HG03442 (cell line): ENCODE results near the gene TGM3.
"Not testable (repeated sequence)": the region's sequence is repeated elsewhere in the genome, so short reads cannot be mapped to it uniquely, and the experiment has no call there.

Source experiments
- ATAC-seq: cut with Tn5 transposase; IDR thresholded peaks from one replicate; pipeline ENCODE4 v1.9.1; 2021; ENCODE audit warnings: mild to moderate bottlenecking, moderate library complexity; ENCODE audit not compliant: unreplicated experiment

TGM3 gene

GRCh38 chr20:2295886-2296515, at the start of gene TGM3:
Gene TGM3, plus strand, starts transcription at chr20:2296001. Its CDS starts 63 bp downstream, at chr20:2296064.
- no peak for ATAC-seq

- ATAC-seq = no peak
Observed at GRCh38 chr20:2246069-2246491, 49.7 kb upstream of the TGM3 start.

- no peak for ATAC-seq
Observed at GRCh38 chr20:2248837-2249236, 47.0 kb upstream of the TGM3 start.

- no peak for ATAC-seq
Observed at GRCh38 chr20:2249935-2250334, 45.9 kb upstream of the TGM3 start.

- ATAC-seq = no peak
Observed at GRCh38 chr20:2252419-2252997, 43.3 kb upstream of the TGM3 start.

DNA sequence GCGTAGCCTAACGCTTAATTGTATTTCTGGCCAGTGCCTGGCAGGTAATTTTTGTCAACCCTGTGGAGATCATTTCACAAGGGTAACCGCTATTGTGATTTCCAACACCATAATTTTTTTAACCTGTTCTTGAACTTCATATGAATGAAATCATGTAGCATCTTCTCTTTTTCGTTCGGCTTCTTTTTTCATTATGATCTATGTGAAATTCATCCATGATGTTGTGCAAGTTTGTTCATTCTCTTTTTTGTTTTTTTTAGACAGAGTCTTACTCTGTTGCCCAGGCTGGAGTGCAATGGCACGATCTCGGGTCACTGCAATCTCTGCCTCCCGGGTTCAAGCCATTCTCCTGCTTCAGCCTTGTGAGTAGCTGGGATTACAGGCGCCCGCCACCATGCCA, 42.5 kb upstream of the TGM3 start:
- ATAC-seq = no peak

DNA sequence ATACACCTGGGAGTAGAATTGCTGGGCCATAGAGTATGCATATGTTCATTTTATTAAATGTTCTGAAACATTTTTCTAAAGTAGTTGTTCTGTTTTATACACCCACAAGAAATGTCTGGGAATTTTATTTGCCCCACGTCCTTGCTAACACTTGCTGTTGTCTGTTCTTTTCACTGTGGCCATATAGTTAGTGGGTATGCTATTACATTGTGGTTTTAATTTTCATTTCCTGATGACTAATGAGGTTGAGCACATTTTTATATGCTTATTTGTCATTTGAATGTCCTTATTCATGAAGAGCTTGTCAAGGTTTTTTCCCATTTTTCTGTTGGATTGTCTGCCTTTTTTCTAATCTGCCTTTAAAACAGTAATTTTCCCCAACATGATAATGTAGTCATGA, 41.5 kb upstream of the TGM3 start:
- no peak for ATAC-seq

- ATAC-seq = no peak
Observed at GRCh38 chr20:2255926-2256531, 39.8 kb upstream of the TGM3 start.

DNA sequence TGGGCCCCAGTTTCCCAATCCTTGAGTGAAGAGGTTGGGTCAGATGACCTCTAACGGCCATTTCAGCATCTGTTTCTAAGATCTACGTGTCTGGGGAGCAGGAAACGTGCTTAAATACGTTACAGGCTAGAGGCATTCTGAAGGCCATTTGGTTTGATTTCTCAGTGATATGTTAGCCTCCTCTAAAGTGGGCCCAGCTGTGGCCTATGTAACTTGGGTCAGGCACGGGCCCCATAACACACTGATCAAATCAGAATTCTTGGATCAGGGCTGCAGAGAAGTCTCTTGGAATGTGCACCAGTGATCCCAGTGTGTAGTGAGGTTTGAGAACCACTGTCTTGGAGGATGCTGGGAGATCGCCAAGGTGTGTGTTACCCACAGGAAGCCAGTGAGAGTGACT, 36.1 kb upstream of the TGM3 start:
- no peak for ATAC-seq

GRCh38 chr20:2260250-2260649, 35.6 kb upstream of the TGM3 start:
- no peak for ATAC-seq

DNA sequence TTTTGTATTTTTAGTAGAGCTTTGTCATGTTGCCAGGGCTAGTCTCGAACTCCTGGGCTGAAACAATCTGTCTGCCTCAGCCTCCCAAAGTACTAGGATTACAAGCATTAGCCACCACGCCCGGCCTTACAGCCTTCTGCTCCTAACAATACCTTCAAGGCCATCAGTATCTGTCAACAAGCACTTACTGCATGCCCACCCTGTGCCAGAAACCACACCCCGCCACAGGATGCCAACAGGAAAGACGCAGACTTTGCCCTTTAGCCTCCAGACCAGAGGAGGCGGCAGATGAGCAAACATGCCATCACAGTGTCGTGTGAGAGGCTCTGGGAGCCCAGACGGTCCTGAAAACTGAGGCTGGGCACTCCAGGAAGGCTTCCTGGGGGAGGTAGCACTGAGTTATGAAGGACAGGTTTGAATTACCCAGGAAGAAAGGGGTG, 34.7 kb upstream of the TGM3 start:
- ATAC-seq = no peak

GRCh38 chr20:2261629-2262028, 34.2 kb upstream of the TGM3 start:
- no peak for ATAC-seq

GRCh38 chr20:2264118-2264517, 31.7 kb upstream of the TGM3 start:
- ATAC-seq = no peak

- not testable (repeated sequence) for ATAC-seq
Observed at GRCh38 chr20:2264621-2265374, 31.0 kb upstream of the TGM3 start.

GRCh38 chr20:2273634-2274302, 22.0 kb upstream of the TGM3 start:
- no peak for ATAC-seq

DNA sequence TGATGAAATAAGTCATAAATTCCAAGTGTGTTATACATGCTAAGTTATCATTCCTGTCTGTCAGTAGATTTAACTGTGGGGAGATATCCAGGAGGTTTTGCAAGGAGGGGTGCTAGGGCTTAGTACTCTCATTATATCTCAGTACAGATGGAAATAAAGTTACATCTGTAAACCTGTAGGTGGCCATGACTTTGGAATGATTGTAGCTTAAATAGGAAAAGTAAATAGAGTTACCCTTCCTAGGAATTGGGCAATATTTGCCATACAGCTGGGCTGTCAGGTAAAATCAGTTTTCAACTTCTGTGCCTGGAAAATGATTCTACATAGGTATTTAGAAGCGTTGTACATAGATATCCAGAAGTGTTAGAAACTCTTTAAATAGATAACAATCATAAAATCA, 19.8 kb upstream of the TGM3 start:
- ATAC-seq = no peak

- ATAC-seq = no peak
Observed at GRCh38 chr20:2279253-2279779, 16.5 kb upstream of the TGM3 start.

GRCh38 chr20:2280082-2280481, 15.7 kb upstream of the TGM3 start:
- ATAC-seq = no peak

- ATAC-seq = no peak
Observed at GRCh38 chr20:2281563-2281962, 14.2 kb upstream of the TGM3 start.

- no peak for ATAC-seq
Observed at GRCh38 chr20:2282181-2282580, 13.6 kb upstream of the TGM3 start.
